RWPE1 (cell line): Measurements from ENCODE around the gene TBL1X.

Experiments used
- CTCF ChIA-PET: fragments of 350-600 bp; sonication (Branson Sonifier 250); formaldehyde crosslinking; extraction: SDS; loops from one replicate; lab custom pipeline; 2021; lab: Yijun Ruan, JAX
- POLR2A ChIA-PET: fragments of 400-600 bp; formaldehyde crosslinking; extraction: SDS; loops from one replicate; lab custom pipeline; 2020; ENCODE audit warnings: antibody characterized with exemption; ENCODE audit not compliant: low non-redundant PET; lab: Yijun Ruan, JAX
- DNase-seq: peaks from one replicate; pipeline ENCODE4 v3.0.0; 2012; ENCODE audit warnings: low spot score
- H3K27ac ChIP-seq: fragments of 450-650 bp; 2 replicates; pipeline ENCODE4 v1.5.1; 2017
- TF ChIP-seq, protein P1 (sequence below): fragments of 450-650 bp; conservative IDR thresholded peaks from 2 replicates; pipeline ENCODE4 v1.5.1; 2017; ENCODE audit warnings: low read depth, mild to moderate bottlenecking

The TBL1X gene

DNA sequence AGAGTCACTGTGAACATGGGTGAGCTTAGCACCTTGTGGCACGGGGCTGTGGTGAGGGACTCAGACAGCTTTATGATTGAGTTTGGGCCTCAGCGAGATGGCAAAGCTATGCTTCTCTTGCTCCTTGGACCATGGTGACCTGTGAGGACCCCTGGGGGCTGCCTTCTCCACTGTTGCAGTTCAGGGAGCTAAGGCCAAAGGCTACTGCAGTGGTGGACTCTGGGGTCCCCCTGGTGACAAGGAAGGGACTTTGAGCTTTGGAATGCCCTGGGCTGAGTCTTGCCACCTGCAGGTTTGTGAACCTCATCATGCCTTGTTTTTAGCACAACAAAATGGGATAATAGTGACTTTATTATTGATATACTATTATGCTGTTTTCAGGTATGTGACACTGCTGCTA lies 36.5 kb downstream of the TBL1X start:
- no peak for DNase-seq
- no peak overlapping the region for H3K27ac ChIP-seq
- POLR2A ChIA-PET, result no interaction called here
- CTCF ChIA-PET, result no interaction called here
- TF ChIP-seq, protein P1, sequence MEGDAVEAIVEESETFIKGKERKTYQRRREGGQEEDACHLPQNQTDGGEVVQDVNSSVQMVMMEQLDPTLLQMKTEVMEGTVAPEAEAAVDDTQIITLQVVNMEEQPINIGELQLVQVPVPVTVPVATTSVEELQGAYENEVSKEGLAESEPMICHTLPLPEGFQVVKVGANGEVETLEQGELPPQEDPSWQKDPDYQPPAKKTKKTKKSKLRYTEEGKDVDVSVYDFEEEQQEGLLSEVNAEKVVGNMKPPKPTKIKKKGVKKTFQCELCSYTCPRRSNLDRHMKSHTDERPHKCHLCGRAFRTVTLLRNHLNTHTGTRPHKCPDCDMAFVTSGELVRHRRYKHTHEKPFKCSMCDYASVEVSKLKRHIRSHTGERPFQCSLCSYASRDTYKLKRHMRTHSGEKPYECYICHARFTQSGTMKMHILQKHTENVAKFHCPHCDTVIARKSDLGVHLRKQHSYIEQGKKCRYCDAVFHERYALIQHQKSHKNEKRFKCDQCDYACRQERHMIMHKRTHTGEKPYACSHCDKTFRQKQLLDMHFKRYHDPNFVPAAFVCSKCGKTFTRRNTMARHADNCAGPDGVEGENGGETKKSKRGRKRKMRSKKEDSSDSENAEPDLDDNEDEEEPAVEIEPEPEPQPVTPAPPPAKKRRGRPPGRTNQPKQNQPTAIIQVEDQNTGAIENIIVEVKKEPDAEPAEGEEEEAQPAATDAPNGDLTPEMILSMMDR, result no peak

DNA sequence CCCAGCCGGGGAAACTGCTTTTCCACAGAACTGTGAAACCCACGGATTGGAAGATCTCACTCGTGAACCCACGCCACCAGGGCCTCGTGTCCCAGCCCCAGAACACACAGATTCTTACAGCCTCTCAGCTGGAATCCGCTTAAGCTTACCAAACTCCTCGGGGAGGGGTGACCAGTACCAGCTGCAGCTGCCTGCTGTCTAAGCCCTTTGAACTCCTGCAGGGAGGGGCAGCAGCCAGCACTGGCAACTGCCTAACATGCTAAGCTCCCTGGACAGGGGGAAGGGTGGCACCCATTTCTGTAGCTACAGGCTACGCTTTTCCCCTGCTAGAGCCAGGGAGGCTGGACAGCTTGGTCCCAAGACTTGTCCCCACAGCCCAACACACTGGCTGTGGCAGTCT lies 38.4 kb downstream of the TBL1X start:
- POLR2A ChIA-PET, result no interaction called here
- H3K27ac ChIP-seq, result no peak overlapping the region
- CTCF ChIA-PET, result no interaction called here
- DNase-seq, result no peak
- TF ChIP-seq, protein P1, result no peak

GRCh38 chrX:9510366-9510765 lies 45.5 kb downstream of the TBL1X start:
- TF ChIP-seq, protein P1, result no peak
- ChIA-PET POLR2A (no interaction called here), CTCF (no interaction called here)
- no peak overlapping the region for H3K27ac ChIP-seq
- DNase-seq, result no peak

- DNase-seq, result no peak
- ChIA-PET CTCF (no interaction called here), POLR2A (no interaction called here)
- H3K27ac ChIP-seq, result no peak overlapping the region
- TF ChIP-seq, protein P1, result no peak
These were observed 46.1 kb downstream of the TBL1X start for GRCh38 chrX:9510980-9511379.

DNA sequence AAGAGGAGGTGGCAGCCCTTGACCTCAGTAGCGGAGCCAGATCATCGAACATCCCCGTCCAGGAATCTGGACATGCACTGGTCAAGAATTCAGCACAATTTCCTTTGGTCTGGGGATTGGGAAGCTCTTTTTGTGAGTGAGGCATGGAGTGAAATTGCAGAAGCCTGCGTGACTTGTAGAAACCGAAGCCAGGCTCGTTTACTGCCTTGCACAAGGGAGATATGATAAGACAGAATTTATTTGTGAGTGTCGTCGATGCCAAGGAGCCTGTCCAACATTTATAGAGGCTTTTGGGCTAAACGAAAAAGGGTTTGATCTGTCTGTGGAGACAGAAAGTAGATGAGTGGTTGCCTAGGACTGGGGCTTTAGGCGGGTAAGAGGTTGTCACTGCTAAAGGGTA lies 50.6 kb downstream of the TBL1X start:
- DNase-seq, result no peak
- no peak overlapping the region for H3K27ac ChIP-seq
- POLR2A ChIA-PET, result no interaction called here
- CTCF ChIA-PET, result no interaction called here
- TF ChIP-seq, protein P1, result no peak

DNA sequence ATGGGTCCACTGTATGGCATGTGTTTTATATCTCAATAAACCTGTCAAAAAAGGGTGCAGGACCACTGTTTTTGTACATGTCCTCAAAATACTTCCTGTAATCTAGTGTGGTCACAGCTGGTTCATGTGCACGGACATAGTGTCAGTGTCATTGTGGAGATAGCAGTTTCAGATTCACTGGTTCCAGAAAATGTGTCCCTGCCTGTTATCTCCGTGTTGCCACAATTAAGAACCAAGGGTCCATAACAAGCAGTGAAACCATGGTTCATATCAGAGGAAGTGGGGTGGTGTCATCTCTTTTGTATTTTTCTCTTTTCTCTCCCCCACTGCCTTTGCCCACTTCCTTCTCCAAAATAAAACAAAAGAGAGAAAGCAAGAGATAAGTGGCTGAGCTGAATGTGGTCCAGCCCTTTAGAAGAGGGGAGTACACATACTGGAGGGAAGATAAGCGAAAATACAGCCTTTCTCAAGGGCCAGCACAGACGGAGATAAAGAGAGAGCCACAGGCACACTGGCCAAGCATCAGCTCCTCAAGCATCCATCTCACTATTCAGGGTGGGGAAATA lies 51.2 kb downstream of the TBL1X start:
- TF ChIP-seq, protein P1, result no peak
- CTCF ChIA-PET, result no interaction called here
- no peak overlapping the region for H3K27ac ChIP-seq
- no peak for DNase-seq
- POLR2A ChIA-PET, result no interaction called here

- H3K27ac ChIP-seq, result no peak overlapping the region
- DNase-seq, result no peak
- ChIA-PET CTCF (no interaction called here), POLR2A (no interaction called here)
- TF ChIP-seq, protein P1, result no peak
These were observed 51.8 kb downstream of the TBL1X start for GRCh38 chrX:9516635-9517034.
